GM19193 (cell line): Measurements from ENCODE around the gene FTCDNL1.

Experiments
- POLR2A ChIP-seq: IDR thresholded peaks from 4 replicates; pipeline ENCODE4 v1.6.1; 2011; ENCODE audit not compliant: insufficient read depth, insufficient read length; ENCODE audit errors: extremely low read depth

Gene FTCDNL1

DNA sequence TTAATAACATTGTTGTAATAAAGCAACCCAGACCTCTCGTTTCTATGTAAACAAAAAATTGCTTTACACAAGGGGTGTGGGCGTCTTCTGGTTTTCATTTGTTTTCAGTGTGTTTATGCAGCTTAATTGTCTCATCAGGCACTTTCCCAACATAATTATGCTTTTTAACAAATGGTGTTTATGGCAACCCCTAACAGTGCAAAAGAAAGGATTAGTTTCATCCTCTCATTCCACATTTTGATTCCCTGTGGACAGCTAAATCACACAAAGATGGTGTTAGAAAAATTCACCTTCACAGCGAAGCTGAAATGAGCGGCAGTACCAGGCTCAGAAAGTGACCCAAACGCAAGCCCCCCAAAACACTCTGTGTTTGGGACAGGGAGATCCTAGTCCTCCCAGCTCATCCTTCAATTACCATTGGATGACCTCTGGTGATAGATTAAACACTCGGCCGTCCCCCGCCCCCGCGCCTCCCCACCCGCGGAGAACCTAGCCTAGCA, 724 bp downstream of the FTCDNL1 start:
- TF ChIP-seq POLR2A, result no peak

- TF ChIP-seq POLR2A, result no peak
These were observed 2.4 kb downstream of the FTCDNL1 start for GRCh38 chr2:199848389-199849130.

- TF ChIP-seq POLR2A, result no peak
These were observed 3.7 kb downstream of the FTCDNL1 start for GRCh38 chr2:199847181-199847864.

- no peak for TF ChIP-seq POLR2A
These were observed 8.2 kb downstream of the FTCDNL1 start for GRCh38 chr2:199842631-199843395.

DNA sequence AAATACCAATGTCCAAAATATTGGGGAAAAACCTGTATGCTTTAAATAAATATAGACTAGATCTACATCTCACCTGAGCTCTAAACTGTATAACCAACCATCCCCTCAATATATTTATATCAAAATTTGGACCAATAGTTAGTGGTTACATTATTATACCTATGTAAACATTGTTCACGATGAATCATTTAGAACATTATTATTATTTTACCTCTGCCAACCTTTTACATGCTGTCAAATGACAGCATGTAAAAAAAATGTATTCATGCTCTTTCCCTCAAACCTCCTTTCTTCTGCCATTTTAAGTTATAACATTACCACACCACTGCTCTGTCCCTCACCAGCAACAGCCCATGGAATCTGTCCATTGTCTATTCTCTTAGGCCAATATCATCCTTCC, 9.6 kb downstream of the FTCDNL1 start:
- TF ChIP-seq POLR2A, result no peak

GRCh38 chr2:199838399-199838798, 12.6 kb downstream of the FTCDNL1 start:
- TF ChIP-seq POLR2A, result no peak

GRCh38 chr2:199836943-199837342, 14.0 kb downstream of the FTCDNL1 start:
- TF ChIP-seq POLR2A, result no peak

DNA sequence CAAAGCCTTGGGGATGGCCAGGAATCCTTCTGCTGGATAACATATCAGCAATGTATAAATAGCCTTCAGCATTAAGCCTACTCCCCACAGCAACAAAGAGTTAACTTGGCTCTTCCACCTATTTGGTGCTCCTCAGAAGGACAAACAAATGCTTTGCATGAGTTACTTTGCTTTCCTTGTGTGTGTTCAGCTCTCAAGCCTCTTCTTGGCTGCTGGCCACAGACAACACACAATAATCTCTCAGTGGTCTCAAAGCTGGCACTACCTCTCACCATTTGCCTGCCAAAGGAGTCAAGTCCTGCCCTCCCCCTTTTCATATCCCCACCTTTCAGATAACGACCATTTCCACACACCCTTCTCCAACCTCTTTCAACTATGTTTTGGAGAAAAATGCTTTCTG, 17.5 kb downstream of the FTCDNL1 start:
- no peak for TF ChIP-seq POLR2A

GRCh38 chr2:199830531-199830930, 20.5 kb downstream of the FTCDNL1 start:
- no peak for TF ChIP-seq POLR2A

GRCh38 chr2:199829628-199830027, 21.4 kb downstream of the FTCDNL1 start:
- TF ChIP-seq POLR2A, result no peak

GRCh38 chr2:199819746-199820145, 31.2 kb downstream of the FTCDNL1 start:
- TF ChIP-seq POLR2A, result no peak

GRCh38 chr2:199818754-199819153, 32.2 kb downstream of the FTCDNL1 start:
- TF ChIP-seq POLR2A, result no peak

DNA sequence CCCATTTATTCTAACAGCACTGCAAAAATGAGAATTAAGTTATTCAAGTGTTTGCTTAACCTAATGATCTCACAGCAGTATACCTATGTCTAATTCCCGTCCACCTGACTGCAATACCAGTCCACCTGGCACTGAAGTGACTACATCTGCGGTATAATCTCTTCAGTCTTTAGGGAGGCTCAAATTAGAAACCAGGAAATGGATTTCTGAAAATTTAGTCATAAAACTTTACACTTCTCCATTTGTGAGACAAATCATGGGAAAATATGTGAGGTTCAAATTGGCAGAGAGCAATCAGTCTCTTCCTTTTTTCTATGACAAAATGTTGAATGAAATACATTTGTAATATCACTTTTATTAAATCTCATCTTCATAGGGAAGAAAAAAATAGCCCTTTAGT, 33.0 kb downstream of the FTCDNL1 start:
- no peak for TF ChIP-seq POLR2A

GRCh38 chr2:199814817-199815211, 36.2 kb downstream of the FTCDNL1 start:
- TF ChIP-seq POLR2A, result no peak

- TF ChIP-seq POLR2A, result no peak
These were observed 36.7 kb downstream of the FTCDNL1 start for GRCh38 chr2:199814101-199814816.
